H9 (cell line): ENCODE data around the gene TMIE. TPM values are rescaled to one million over a fixed set of nuclear protein-coding genes. Genes with fewer than 3 reads are reported as not detected.

ENCODE experiments used
- DNase-seq: peaks from one replicate; pipeline ENCODE4 v3.0.0-alpha.2; 2017
- H2AFZ ChIP-seq: one replicate; pipeline ENCODE4 v1.6.1; 2013; ENCODE audit warnings: mild to moderate bottlenecking, low read length, control low read depth, moderate library complexity
- H2AK5ac ChIP-seq: 2 replicates; pipeline ENCODE4 v1.6.1; 2013; ENCODE audit warnings: low read length, control low read depth, mixed read lengths; ENCODE audit not compliant: insufficient read length
- H2BK120ac ChIP-seq: one replicate; pipeline ENCODE4 v1.6.1; 2013; ENCODE audit warnings: low read depth, mild to moderate bottlenecking, low read length, control low read depth, inconsistent platforms; ENCODE audit not compliant: poor library complexity, severe bottlenecking
- H2BK12ac ChIP-seq: 2 replicates; pipeline ENCODE4 v1.6.1; 2013; ENCODE audit warnings: low read length, control low read depth, mixed read lengths, low read depth; ENCODE audit not compliant: insufficient read length
- H2BK15ac ChIP-seq: 2 replicates; pipeline ENCODE4 v1.6.1; 2013; ENCODE audit warnings: low read depth, low read length, control low read depth
- H2BK20ac ChIP-seq: one replicate; pipeline ENCODE4 v1.6.1; 2013; ENCODE audit warnings: low read depth, mild to moderate bottlenecking, low read length, control low read depth, inconsistent platforms; ENCODE audit not compliant: poor library complexity, severe bottlenecking
- H2BK5ac ChIP-seq: 2 replicates; pipeline ENCODE4 v1.6.1; 2013; ENCODE audit warnings: low read length, control low read depth, mixed read lengths; ENCODE audit not compliant: insufficient read length
- H3K14ac ChIP-seq: 2 replicates; pipeline ENCODE4 v1.6.1; 2013; ENCODE audit warnings: low read length, control low read depth; ENCODE audit not compliant: insufficient read depth
- H3K18ac ChIP-seq: 2 replicates; pipeline ENCODE4 v1.6.1; 2013; ENCODE audit warnings: low read depth, mild to moderate bottlenecking, mixed read lengths, low read length, control low read depth; ENCODE audit not compliant: insufficient read length
- H3K23ac ChIP-seq: 2 replicates; pipeline ENCODE4 v1.6.1; 2013; ENCODE audit warnings: low read length, control low read depth, mixed read lengths, low read depth; ENCODE audit not compliant: insufficient read length
- H3K23me2 ChIP-seq: 2 replicates; pipeline ENCODE4 v1.6.1; 2013; ENCODE audit warnings: low read depth, mild to moderate bottlenecking, mixed read lengths, low read length, control low read depth; ENCODE audit not compliant: insufficient read length, poor library complexity, severe bottlenecking
- H3K27ac ChIP-seq: 2 replicates; pipeline ENCODE4 v1.5.1; 2013; ENCODE audit warnings: low read length, control low read depth, mixed read lengths, low read depth; ENCODE audit not compliant: insufficient read length
- H3K27me3 ChIP-seq: 2 replicates; pipeline ENCODE4 v1.6.1; 2013; ENCODE audit warnings: low read length, control low read depth, inconsistent platforms; ENCODE audit not compliant: insufficient read depth
- H3K4ac ChIP-seq: 2 replicates; pipeline ENCODE4 v1.6.1; 2013; ENCODE audit warnings: low read depth, mild to moderate bottlenecking, control low read depth, inconsistent platforms, low read length, moderate library complexity
- H3K4me1 ChIP-seq: 2 replicates; pipeline ENCODE4 v1.6.1; 2013; ENCODE audit warnings: low read length, control low read depth, inconsistent platforms; ENCODE audit not compliant: insufficient read depth
- H3K4me2 ChIP-seq: 2 replicates; pipeline ENCODE4 v1.6.1; 2013; ENCODE audit warnings: low read length, control low read depth, mixed read lengths; ENCODE audit not compliant: insufficient read length, insufficient read depth
- H3K56ac ChIP-seq: 2 replicates; pipeline ENCODE4 v1.6.1; 2013; ENCODE audit warnings: low read depth, mild to moderate bottlenecking, mixed read lengths, low read length, control low read depth; ENCODE audit not compliant: insufficient read length
- H3K79me1 ChIP-seq: 2 replicates; pipeline ENCODE4 v1.6.1; 2013; ENCODE audit warnings: low read depth, mild to moderate bottlenecking, moderate library complexity, low read length, control low read depth, inconsistent platforms; ENCODE audit not compliant: insufficient read depth, poor library complexity, severe bottlenecking
- H3K79me2 ChIP-seq: 2 replicates; pipeline ENCODE4 v1.6.1; 2013; ENCODE audit warnings: low read length, control low read depth, inconsistent platforms; ENCODE audit not compliant: insufficient read depth
- H3K9ac ChIP-seq: 2 replicates; pipeline ENCODE4 v1.6.1; 2013; ENCODE audit warnings: low read length, control low read depth, mixed read lengths; ENCODE audit not compliant: insufficient read length; ENCODE audit errors: extremely low read depth
- H3K9me3 ChIP-seq: one replicate; pipeline ENCODE4 v1.6.1; 2013; ENCODE audit warnings: low read depth, low read length, inconsistent platforms; ENCODE audit not compliant: control insufficient read depth
- H3T11ph ChIP-seq: one replicate; pipeline ENCODE4 v1.6.1; 2013; ENCODE audit warnings: mild to moderate bottlenecking, low read length, control low read depth, inconsistent platforms
- H4K20me1 ChIP-seq: one replicate; pipeline ENCODE4 v1.6.1; 2013; ENCODE audit not compliant: control insufficient read depth, insufficient read length, insufficient read depth
- H4K5ac ChIP-seq: 2 replicates; pipeline ENCODE4 v1.6.1; 2013; ENCODE audit warnings: low read depth, mild to moderate bottlenecking, mixed read lengths, low read length, control low read depth; ENCODE audit not compliant: insufficient read length
- H4K8ac ChIP-seq: replicated peaks from 2 replicates; pipeline ENCODE4 v1.6.1; 2013; ENCODE audit warnings: low read length, control low read depth, mixed read lengths, low read depth; ENCODE audit not compliant: insufficient read length
- H4K91ac ChIP-seq: 2 replicates; pipeline ENCODE4 v1.6.1; 2013; ENCODE audit warnings: low read depth, mild to moderate bottlenecking, moderate library complexity, mixed read lengths, low read length, control low read depth; ENCODE audit not compliant: insufficient read length
- H3K27ac Mint-ChIP-seq, 3 experiments: 2 replicates in 2 of 3; 3 replicates in 1 of 3; pipeline ENCODE4 v1.8.0; 2020 to 2021; ENCODE audit warnings: mixed read lengths in 3 of 3, mild to moderate bottlenecking in 1 of 3, moderate library complexity in 1 of 3
- H3K27me3 Mint-ChIP-seq: 2 replicates; pipeline ENCODE4 v1.8.0; 2021; ENCODE audit warnings: low read depth, mild to moderate bottlenecking, moderate library complexity, mixed read lengths
- H3K36me3 Mint-ChIP-seq, 3 experiments: 2 replicates in 2 of 3; 3 replicates in 1 of 3; pipeline ENCODE4 v1.8.0; 2020 to 2021; ENCODE audit warnings: low read depth in 3 of 3, mixed read lengths in 3 of 3; ENCODE audit not compliant: insufficient read depth in 1 of 3
- H3K4me1 Mint-ChIP-seq, 2 experiments: 2 replicates each; pipeline ENCODE4 v1.8.0; 2020; ENCODE audit warnings: mixed read lengths in 2 of 2
- H3K4me3 Mint-ChIP-seq, 2 experiments: 2 replicates in 1 of 2; 3 replicates in 1 of 2; pipeline ENCODE4 v1.8.0; 2020 to 2021; ENCODE audit warnings: mild to moderate bottlenecking in 2 of 2, mixed read lengths in 2 of 2, moderate library complexity in 1 of 2
- H3K9me3 Mint-ChIP-seq, 2 experiments: 2 replicates in 1 of 2; 3 replicates in 1 of 2; pipeline ENCODE4 v1.8.0; 2020; ENCODE audit warnings: mild to moderate bottlenecking in 2 of 2, mixed read lengths in 2 of 2, moderate library complexity in 1 of 2
- WGBS: extraction: QIAGEN DNeasy Blood & Tissue Kit; methylation state at CpG from one replicate; pipeline ENCODE4 v1.1.7; 2013; ENCODE audit warnings: missing lambda C conversion rate, low lambda C conversion rate, mixed read lengths; ENCODE audit not compliant: insufficient read length; ENCODE audit errors: extremely low coverage; 5-methylcytosine and 5-hydroxymethylcytosine counted together
- total RNA-seq: library from RNA; stranded (reverse); gene quantifications from 2 replicates; pipeline ENCODE4 v1.2.1, GENCODE V29; 2021
- TF ChIP-seq, protein P1 (sequence below): fragments of 200-600 bp; sonication (generic); conservative IDR thresholded peaks from 3 replicates; pipeline ENCODE4 v1.8.0; 2021; ENCODE audit warnings: antibody characterized with exemption, mild to moderate bottlenecking

Gene TMIE
- total RNA-seq, 1 experiment from 2014 or later, result 0.63 TPM

GRCh38 chr3:46695962-46696894 is 5.0 kb upstream of the TMIE start:
- H3K4ac ChIP-seq, result no peak overlapping the region
- no peaks in the 10 kb centered on the region for H4K20me1 ChIP-seq
- no peak overlapping the region for H4K5ac ChIP-seq
- no peaks in the 10 kb centered on the region for H3K9me3 Mint-ChIP-seq
- no peak overlapping the region for H3K56ac ChIP-seq
- H3K18ac ChIP-seq, result no peak overlapping the region
- H4K91ac ChIP-seq, result no peak overlapping the region
- no peak overlapping the region for H3K9ac ChIP-seq
- TF ChIP-seq, protein P1, sequence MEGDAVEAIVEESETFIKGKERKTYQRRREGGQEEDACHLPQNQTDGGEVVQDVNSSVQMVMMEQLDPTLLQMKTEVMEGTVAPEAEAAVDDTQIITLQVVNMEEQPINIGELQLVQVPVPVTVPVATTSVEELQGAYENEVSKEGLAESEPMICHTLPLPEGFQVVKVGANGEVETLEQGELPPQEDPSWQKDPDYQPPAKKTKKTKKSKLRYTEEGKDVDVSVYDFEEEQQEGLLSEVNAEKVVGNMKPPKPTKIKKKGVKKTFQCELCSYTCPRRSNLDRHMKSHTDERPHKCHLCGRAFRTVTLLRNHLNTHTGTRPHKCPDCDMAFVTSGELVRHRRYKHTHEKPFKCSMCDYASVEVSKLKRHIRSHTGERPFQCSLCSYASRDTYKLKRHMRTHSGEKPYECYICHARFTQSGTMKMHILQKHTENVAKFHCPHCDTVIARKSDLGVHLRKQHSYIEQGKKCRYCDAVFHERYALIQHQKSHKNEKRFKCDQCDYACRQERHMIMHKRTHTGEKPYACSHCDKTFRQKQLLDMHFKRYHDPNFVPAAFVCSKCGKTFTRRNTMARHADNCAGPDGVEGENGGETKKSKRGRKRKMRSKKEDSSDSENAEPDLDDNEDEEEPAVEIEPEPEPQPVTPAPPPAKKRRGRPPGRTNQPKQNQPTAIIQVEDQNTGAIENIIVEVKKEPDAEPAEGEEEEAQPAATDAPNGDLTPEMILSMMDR, result no peak
- no peak overlapping the region for H2BK15ac ChIP-seq
- H3K14ac ChIP-seq, result no peak overlapping the region
- H2BK12ac ChIP-seq, result no peak overlapping the region
- DNase-seq, result no peak
- no peaks in the 10 kb centered on the region for H3K79me1 ChIP-seq
- H3K36me3 Mint-ChIP-seq, result no peaks in the 10 kb centered on the region; a peak in 1 of 7 replicates
- no peak overlapping the region for H2AFZ ChIP-seq
- H3T11ph ChIP-seq, result no peak overlapping the region
- H3K4me3 Mint-ChIP-seq, result no peak overlapping the region
- WGBS, result no CpG with 5 or more reads among the region's 4 CpGs
- no peak overlapping the region for H3K23ac ChIP-seq
- no peak overlapping the region for H3K27ac ChIP-seq
- H3K79me2 ChIP-seq, result no peaks in the 10 kb centered on the region
- no peak overlapping the region for H3K4me2 ChIP-seq
- H2BK120ac ChIP-seq, result no peak overlapping the region
- peaks cover 8% of the 10 kb centered on the region for H3K23me2 ChIP-seq
- H4K8ac ChIP-seq, result no peak overlapping the region
- peak overlapping the region in 1 of 3 experiments; percentile 62; a peak in 1 of 7 replicates for H3K27ac Mint-ChIP-seq
- no peak overlapping the region for H2AK5ac ChIP-seq
- peaks cover 38% of the 10 kb centered on the region for H3K27me3 Mint-ChIP-seq
- H3K4me1 Mint-ChIP-seq, result peaks cover 16 to 17% of the 10 kb centered on the region in 2 experiments
- H2BK5ac ChIP-seq, result no peak overlapping the region
- peaks cover 4% of the 10 kb centered on the region; the same call in 1 of the 2 replicates for H3K27me3 ChIP-seq
- H2BK20ac ChIP-seq, result no peak overlapping the region
- H3K4me1 ChIP-seq, result no peaks in the 10 kb centered on the region; the same call in 1 of the 2 replicates
- no peaks in the 10 kb centered on the region for H3K9me3 ChIP-seq
